DOHH2 (cell line): Measurements from ENCODE around the gene H1-8.

Experiments
- H3F3A ChIP-seq: fragments of 200-600 bp; sonication (generic), shearing (Covaris generic); 2 replicates; pipeline ENCODE4 v1.6.0; 2016; ENCODE audit warnings: antibody characterized with exemption, mild to moderate bottlenecking; ENCODE audit not compliant: control insufficient read depth, insufficient read depth
- H3K27ac ChIP-seq: fragments of 200-600 bp; sonication (generic); 2 replicates; pipeline ENCODE4 v1.5.1; 2014; ENCODE audit warnings: low read depth, mild to moderate bottlenecking, low read length, moderate library complexity
- H3K27me3 ChIP-seq: fragments of 200-600 bp; sonication (generic); 2 replicates; pipeline ENCODE4 v1.6.1; 2014; ENCODE audit warnings: mild to moderate bottlenecking, low read length, mixed read lengths; ENCODE audit not compliant: control insufficient read depth
- H3K36me3 ChIP-seq: fragments of 200-600 bp; sonication (generic); 2 replicates; pipeline ENCODE4 v1.6.1; 2014; ENCODE audit warnings: mild to moderate bottlenecking, low read length, moderate library complexity, mixed read lengths; ENCODE audit not compliant: control insufficient read depth
- H3K4me1 ChIP-seq: fragments of 200-600 bp; sonication (generic); 2 replicates; pipeline ENCODE4 v1.6.1; 2014; ENCODE audit warnings: mild to moderate bottlenecking, low read length, mixed read lengths; ENCODE audit not compliant: control insufficient read depth
- H3K4me2 ChIP-seq: fragments of 200-600 bp; sonication (generic); 2 replicates; pipeline ENCODE4 v1.6.0; 2014; ENCODE audit warnings: mild to moderate bottlenecking, low read length, moderate library complexity
- H3K4me3 ChIP-seq: fragments of 200-600 bp; sonication (generic); 2 replicates; pipeline ENCODE4 v1.5.1; 2014; ENCODE audit warnings: mild to moderate bottlenecking, low read length, mixed read lengths
- H3K79me2 ChIP-seq: fragments of 200-600 bp; sonication (generic); 2 replicates; pipeline ENCODE4 v1.6.1; 2014; ENCODE audit warnings: mild to moderate bottlenecking, low read length, mixed read lengths; ENCODE audit not compliant: control insufficient read depth
- H3K9me2 ChIP-seq: fragments of 200-600 bp; sonication (generic); replicated peaks from 2 replicates; pipeline ENCODE4 v1.6.1; 2014; ENCODE audit warnings: mild to moderate bottlenecking, low read length, mixed read lengths; ENCODE audit not compliant: control insufficient read depth
- H3K9me3 ChIP-seq: fragments of 200-600 bp; sonication (generic); 2 replicates; pipeline ENCODE4 v1.6.1; 2014; ENCODE audit warnings: antibody characterized with exemption, low read length, mixed read lengths; ENCODE audit not compliant: control insufficient read depth, insufficient read depth
- H4K20me1 ChIP-seq: fragments of 200-600 bp; sonication (generic); 2 replicates; pipeline ENCODE4 v1.6.0; 2014; ENCODE audit warnings: low read depth, mild to moderate bottlenecking, antibody characterized with exemption, low read length, moderate library complexity; ENCODE audit not compliant: control insufficient read depth, insufficient read depth
- CTCF ChIP-seq: fragments of 200-600 bp; sonication (generic); IDR thresholded peaks from one replicate; pipeline ENCODE4 v1.5.1; 2014; ENCODE audit warnings: antibody characterized with exemption, mild to moderate bottlenecking, low read depth, low read length; ENCODE audit not compliant: poor library complexity, severe bottlenecking
- EZH2phosphoT487 ChIP-seq: fragments of 200-600 bp; sonication (generic); IDR thresholded peaks from 2 replicates; pipeline ENCODE4 v1.6.1; 2017; ENCODE audit warnings: borderline replicate concordance, mild to moderate bottlenecking, antibody characterized with exemption, low read length, moderate library complexity, mixed read lengths

The H1-8 gene

GRCh38 chr3:129582799-129583198, 39.8 kb downstream of the H1-8 start:
- H3K27me3 ChIP-seq: no peaks in the 10 kb centered on the region
- TF ChIP-seq CTCF (no peak), EZH2phosphoT487 (no peak)
- no peaks in the 10 kb centered on the region for H3K36me3 ChIP-seq
- no peaks in the 10 kb centered on the region for H3K79me2 ChIP-seq
- peaks cover 27% of the 10 kb centered on the region for H3K4me1 ChIP-seq
- peaks cover 2% of the 10 kb centered on the region; the same call in 1 of the 2 replicates for H3F3A ChIP-seq
- H3K4me3 ChIP-seq: no peak overlapping the region
- no peaks in the 10 kb centered on the region for H3K9me2 ChIP-seq
- H3K27ac ChIP-seq: no peak overlapping the region
- no peaks in the 10 kb centered on the region for H4K20me1 ChIP-seq
- H3K9me3 ChIP-seq: no peaks in the 10 kb centered on the region
- H3K4me2 ChIP-seq: no peak overlapping the region

DNA sequence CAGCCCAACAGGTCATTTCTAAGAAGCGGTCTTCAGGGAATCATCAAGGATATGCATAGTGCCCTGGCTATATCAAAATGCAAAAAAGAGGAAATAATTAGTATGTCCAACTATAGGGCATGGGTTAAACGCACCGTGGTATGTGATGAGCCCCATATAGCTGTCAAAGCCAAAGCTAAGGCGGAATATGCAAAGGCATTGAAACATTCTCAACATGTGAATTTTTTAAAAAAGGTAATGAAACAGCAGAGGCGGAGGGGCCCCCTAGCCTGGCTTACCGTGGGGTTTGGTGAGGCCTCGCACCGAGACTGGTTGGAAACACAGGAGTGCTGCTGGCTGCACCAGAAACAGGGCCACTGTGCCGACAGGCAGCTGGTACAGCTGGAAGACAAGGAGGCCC, 40.3 kb downstream of the H1-8 start:
- Histone ChIP-seq H3K4me2 (no peak overlapping the region), H3K4me1 (peaks cover 22% of the 10 kb centered on the region), H4K20me1 (no peaks in the 10 kb centered on the region), H3K79me2 (no peaks in the 10 kb centered on the region), H3K36me3 (no peaks in the 10 kb centered on the region), H3K9me2 (no peaks in the 10 kb centered on the region), H3K4me3 (no peak overlapping the region), H3K27me3 (no peaks in the 10 kb centered on the region), H3K9me3 (no peaks in the 10 kb centered on the region), H3F3A (peaks cover 2% of the 10 kb centered on the region; the same call in 1 of the 2 replicates), H3K27ac (no peak overlapping the region)
- TF ChIP-seq EZH2phosphoT487: no peak
- TF ChIP-seq CTCF: no peak

GRCh38 chr3:129584631-129585030, 41.7 kb downstream of the H1-8 start:
- Histone ChIP-seq H3K27ac (no peak overlapping the region), H3K36me3 (no peaks in the 10 kb centered on the region), H3K9me3 (no peaks in the 10 kb centered on the region), H3K4me3 (no peak overlapping the region), H4K20me1 (no peaks in the 10 kb centered on the region), H3K27me3 (no peaks in the 10 kb centered on the region), H3K79me2 (no peaks in the 10 kb centered on the region), H3K9me2 (no peaks in the 10 kb centered on the region), H3K4me2 (no peak overlapping the region), H3K4me1 (peaks cover 14% of the 10 kb centered on the region), H3F3A (peaks cover 2% of the 10 kb centered on the region; the same call in 1 of the 2 replicates)
- no peak for TF ChIP-seq CTCF
- TF ChIP-seq EZH2phosphoT487: no peak
